ENCODE measurements around the gene SMC4.
"Not testable (repeated sequence)": the region's sequence is repeated elsewhere in the genome, so short reads cannot be mapped to it uniquely, and the experiment has no call there.

The SMC4 gene

GRCh38 chr3:160399125-160400029 is at the start of gene SMC4, which contains the start of gene IFT80:
Gene SMC4 (plus strand): TSS chr3:160399650. CDS start chr3:160400827, 1,177 bp downstream.
Gene IFT80 (minus strand): TSS chr3:160399225. CDS start chr3:160384600, 14,625 bp downstream.
- peak; percentile 91 for DNase-seq (ENCODE audit: low read depth)

- no peak for DNase-seq (ENCODE audit: low read depth)
Measured at GRCh38 chr3:160355826-160356225, 43.6 kb upstream of the SMC4 start.

GRCh38 chr3:160362896-160363295 is 36.6 kb upstream of the SMC4 start:
- DNase-seq (ENCODE audit: low read depth), result not testable (repeated sequence)

GRCh38 chr3:160365869-160366522 is 33.5 kb upstream of the SMC4 start:
- DNase-seq (ENCODE audit: low read depth), result no peak

- no peak for DNase-seq (ENCODE audit: low read depth)
Measured at GRCh38 chr3:160368804-160369203, 30.6 kb upstream of the SMC4 start.

- no peak for DNase-seq (ENCODE audit: low read depth)
Measured at GRCh38 chr3:160369784-160370183, 29.7 kb upstream of the SMC4 start.

- DNase-seq (ENCODE audit: low read depth), result no peak
Measured at GRCh38 chr3:160370987-160371857, 28.2 kb upstream of the SMC4 start.

GRCh38 chr3:160372780-160373179 is 26.7 kb upstream of the SMC4 start:
- no peak for DNase-seq (ENCODE audit: low read depth)

GRCh38 chr3:160373655-160374054 is 25.8 kb upstream of the SMC4 start:
- no peak for DNase-seq (ENCODE audit: low read depth)

GRCh38 chr3:160374472-160374871 is 25.0 kb upstream of the SMC4 start:
- DNase-seq (ENCODE audit: low read depth), result no peak

GRCh38 chr3:160374925-160375324 is 24.5 kb upstream of the SMC4 start:
- DNase-seq (ENCODE audit: low read depth), result no peak

- DNase-seq (ENCODE audit: low read depth), result no peak
Measured at GRCh38 chr3:160376681-160377080, 22.8 kb upstream of the SMC4 start.

GRCh38 chr3:160378331-160379109 is 20.9 kb upstream of the SMC4 start:
- no peak for DNase-seq (ENCODE audit: low read depth)

- no peak for DNase-seq (ENCODE audit: low read depth)
Measured at GRCh38 chr3:160379628-160380214, 19.7 kb upstream of the SMC4 start.

GRCh38 chr3:160381470-160381869 is 18.0 kb upstream of the SMC4 start:
- DNase-seq (ENCODE audit: low read depth), result no peak

- no peak for DNase-seq (ENCODE audit: low read depth)
Measured at GRCh38 chr3:160384639-160385318, 14.7 kb upstream of the SMC4 start.

- no peak for DNase-seq (ENCODE audit: low read depth)
Measured at GRCh38 chr3:160390565-160391138, 8.8 kb upstream of the SMC4 start.

GRCh38 chr3:160392798-160393197 is 6.7 kb upstream of the SMC4 start:
- DNase-seq (ENCODE audit: low read depth), result no peak

- DNase-seq (ENCODE audit: low read depth), result no peak
Measured at GRCh38 chr3:160393346-160394008, 6.0 kb upstream of the SMC4 start.

GRCh38 chr3:160394009-160394392 is 5.4 kb upstream of the SMC4 start:
- DNase-seq (ENCODE audit: low read depth), result no peak

Data from activated T-cell treated with anti-CD3 and anti-CD28 coated beads for 48 hours (primary cell).